Stromal cell of bone marrow (primary cell): Measurements from ENCODE around the gene SLC9A7.
"Not testable (repeated sequence)": the region's sequence is repeated elsewhere in the genome, so short reads cannot be mapped to it uniquely, and the experiment has no call there.

Source experiments
- DNase-seq: peaks from one replicate; pipeline ENCODE4 v3.0.0-alpha.2; 2012; ENCODE audit warnings: low read depth

SLC9A7 gene

GRCh38 chrX:46754036-46754435 is 4.9 kb downstream of the SLC9A7 start:
- DNase-seq: no peak

GRCh38 chrX:46750889-46751288 is 8.0 kb downstream of the SLC9A7 start:
- DNase-seq: no peak

- no peak for DNase-seq
Observed at GRCh38 chrX:46744009-46744408, 14.9 kb downstream of the SLC9A7 start.

- no peak for DNase-seq
Observed at GRCh38 chrX:46743046-46743445, 15.9 kb downstream of the SLC9A7 start.

- no peak for DNase-seq
Observed at GRCh38 chrX:46739736-46740135, 19.2 kb downstream of the SLC9A7 start.

GRCh38 chrX:46737462-46737861 is 21.5 kb downstream of the SLC9A7 start:
- no peak for DNase-seq

GRCh38 chrX:46737041-46737440 is 21.9 kb downstream of the SLC9A7 start:
- no peak for DNase-seq

- DNase-seq: no peak
Observed at GRCh38 chrX:46735622-46736021, 23.3 kb downstream of the SLC9A7 start.

GRCh38 chrX:46733226-46733625 is 25.7 kb downstream of the SLC9A7 start:
- no peak for DNase-seq

GRCh38 chrX:46730765-46731164 is 28.2 kb downstream of the SLC9A7 start:
- DNase-seq: no peak

- peak; percentile 47 for DNase-seq
Observed at GRCh38 chrX:46727441-46727840, 31.5 kb downstream of the SLC9A7 start.

GRCh38 chrX:46723569-46723927 is 35.4 kb downstream of the SLC9A7 start:
- not testable (repeated sequence) for DNase-seq

GRCh38 chrX:46722742-46723568 is 36.0 kb downstream of the SLC9A7 start:
- peak; percentile 28 for DNase-seq

- DNase-seq: no peak
Observed at GRCh38 chrX:46716796-46717195, 42.1 kb downstream of the SLC9A7 start.

- DNase-seq: no peak
Observed at GRCh38 chrX:46715997-46716396, 42.9 kb downstream of the SLC9A7 start.

GRCh38 chrX:46715530-46715929 is 43.4 kb downstream of the SLC9A7 start:
- no peak for DNase-seq

- no peak for DNase-seq
Observed at GRCh38 chrX:46713672-46714490, 45.0 kb downstream of the SLC9A7 start.

- no peak for DNase-seq
Observed at GRCh38 chrX:46712764-46713163, 46.2 kb downstream of the SLC9A7 start.

GRCh38 chrX:46710927-46711623 is 47.8 kb downstream of the SLC9A7 start:
- no peak for DNase-seq

- no peak for DNase-seq
Observed at GRCh38 chrX:46710425-46710824, 48.5 kb downstream of the SLC9A7 start.

GRCh38 chrX:46707274-46707965 is 51.5 kb downstream of the SLC9A7 start:
- DNase-seq: no peak

- DNase-seq: no peak
Observed at GRCh38 chrX:46704767-46705386, 54.0 kb downstream of the SLC9A7 start.
